Measurements from ENCODE around the gene FMN1.

DNA sequence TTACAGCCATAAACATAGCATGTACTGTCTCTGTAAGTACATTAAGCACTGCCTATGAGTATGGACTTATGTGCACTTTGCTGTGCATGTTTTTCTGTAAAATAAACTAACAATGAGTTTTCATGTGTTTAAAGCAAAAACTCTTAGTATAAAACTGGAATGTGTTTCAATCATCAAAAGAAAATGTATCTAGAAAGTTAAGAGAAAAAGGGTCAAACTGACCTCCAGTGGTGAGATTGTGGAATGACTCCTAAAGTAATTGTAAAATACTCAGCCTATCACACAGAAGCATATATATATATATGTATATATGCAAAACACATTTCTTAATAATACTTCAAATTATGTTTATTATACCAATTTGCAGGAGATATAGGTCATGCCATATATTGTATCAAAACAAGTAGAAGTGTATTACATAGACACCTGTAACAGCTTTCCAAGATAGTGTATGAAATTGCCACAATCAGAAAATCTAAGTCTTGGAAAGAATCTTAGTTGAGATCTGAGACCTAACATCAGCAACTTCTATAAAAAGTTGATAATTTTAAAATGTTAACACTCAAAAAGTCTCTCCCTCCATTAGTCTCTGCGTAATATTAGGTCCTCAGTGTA, 199.6 kb downstream of the FMN1 start:
- TF ChIP-seq NFRKB (IDR thresholded peaks at IDR 0.05) (no peak), FOXM1 (IDR thresholded peaks at IDR 0.05; ENCODE audit: borderline replicate concordance) (no peak), SUZ12 (IDR thresholded peaks at IDR 0.05) (no peak), FOXA1 (IDR thresholded peaks at IDR 0.05) (no peak), SP1 (IDR thresholded peaks at IDR 0.05) (no peak)

Data from HEK293T (cell line).